OCI-LY3 (cell line): Measurements from ENCODE around the gene CCDC141.

ENCODE experiments used
- CTCF ChIP-seq: fragments of 200-600, 300-600 bp; sonication (generic); IDR thresholded peaks from 2 replicates; pipeline ENCODE4 v1.5.1; 2014; ENCODE audit warnings: antibody characterized with exemption, low read length, low read depth
- EZH2phosphoT487 ChIP-seq: fragments of 200-600 bp; shearing (Covaris generic); IDR thresholded peaks from 2 replicates; pipeline ENCODE4 v1.6.1; 2018; ENCODE audit warnings: antibody characterized with exemption, mixed run types, low read depth

- TF ChIP-seq CTCF (no peak), EZH2phosphoT487 (no peak)
Observed at GRCh38 chr2:178895171-178895570, 154.8 kb downstream of the CCDC141 start.
